GM21723 (cell line): ENCODE data around the gene MYL11.

ENCODE experiments used
- ATAC-seq: cut with Tn5 transposase; IDR thresholded peaks from one replicate; pipeline ENCODE4 v1.9.1; 2021; ENCODE audit warnings: mild to moderate bottlenecking, moderate library complexity; ENCODE audit not compliant: unreplicated experiment

MYL11 gene

GRCh38 chr16:30369938-30370455, 4.6 kb upstream of the MYL11 start:
- peak; percentile 6 for ATAC-seq

DNA sequence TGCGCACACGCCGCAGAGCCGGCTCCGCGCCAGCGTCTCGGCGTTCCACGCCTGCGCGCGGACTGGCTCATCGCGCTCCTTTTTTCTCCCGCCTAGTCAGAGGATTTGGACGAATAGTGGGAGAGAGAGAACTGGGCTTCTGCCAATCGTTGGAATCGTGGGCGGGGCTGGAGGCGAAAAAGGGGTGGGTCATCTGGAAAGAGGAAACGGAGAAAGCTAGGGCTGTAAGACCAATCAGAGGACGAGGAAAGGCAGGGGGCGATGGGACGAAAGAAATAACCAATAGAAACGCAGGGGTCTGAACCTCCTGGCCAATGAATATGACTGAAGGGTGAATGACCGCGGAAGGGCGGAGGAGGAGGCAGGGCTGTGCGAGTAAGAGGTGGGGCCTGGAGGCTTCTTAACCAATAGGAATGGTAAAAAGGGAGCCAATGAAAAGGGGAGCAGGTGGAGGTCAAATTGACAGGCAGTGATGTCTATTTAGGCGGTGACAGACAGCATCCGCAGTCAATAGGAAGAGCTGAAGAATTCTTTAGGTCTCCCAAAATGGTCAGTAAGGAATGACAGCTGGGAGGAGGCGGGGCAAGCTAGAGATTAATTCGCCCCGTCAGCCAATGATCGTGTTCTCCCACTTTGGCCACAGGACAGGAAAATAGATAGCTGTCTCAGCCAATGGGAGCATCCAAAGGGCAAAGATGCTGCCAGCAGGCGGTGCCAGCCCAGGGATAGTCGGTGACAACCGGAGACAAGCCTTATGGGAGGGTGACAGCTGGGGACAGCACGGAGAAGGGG, 4.0 kb upstream of the MYL11 start, which contains the start of gene TBC1D10B:
TSS of gene TBC1D10B (minus strand) at position 39 of the 792 bp plus-strand sequence. CDS start 311 bp downstream, outside the sequence.
- ATAC-seq: peak; percentile 82

GRCh38 chr16:30371248-30371816, 3.3 kb upstream of the MYL11 start:
- ATAC-seq: no peak

DNA sequence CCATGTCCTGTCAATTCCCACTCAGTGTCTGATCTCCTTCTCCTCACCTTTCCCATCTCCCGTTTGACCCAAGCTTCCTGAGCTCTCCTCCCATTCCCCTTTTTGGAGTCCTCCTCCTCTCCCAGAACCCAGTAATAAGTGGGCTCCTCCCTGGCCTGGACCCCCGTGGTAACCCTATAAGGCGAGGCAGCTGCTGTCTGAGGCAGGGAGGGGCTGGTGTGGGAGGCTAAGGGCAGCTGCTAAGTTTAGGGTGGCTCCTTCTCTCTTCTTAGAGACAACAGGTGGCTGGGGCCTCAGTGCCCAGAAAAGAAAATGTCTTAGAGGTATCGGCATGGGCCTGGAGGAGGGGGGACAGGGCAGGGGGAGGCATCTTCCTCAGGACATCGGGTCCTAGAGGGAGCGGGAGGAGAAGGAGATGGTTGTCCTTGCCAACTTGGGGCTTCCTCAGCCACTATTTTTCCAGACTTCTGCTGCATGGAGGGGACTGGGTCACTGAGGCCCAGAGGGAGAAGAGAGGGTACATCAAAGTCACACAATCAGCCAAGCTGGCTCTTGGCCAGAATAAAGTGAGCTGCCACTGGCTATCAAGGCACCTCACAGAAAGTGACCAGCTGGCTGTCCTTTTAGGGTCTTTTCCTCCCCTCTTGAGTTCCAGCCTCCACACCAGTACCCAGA, 2.4 kb upstream of the MYL11 start:
- ATAC-seq: no peak

GRCh38 chr16:30372725-30373124, 1.9 kb upstream of the MYL11 start:
- ATAC-seq: no peak

DNA sequence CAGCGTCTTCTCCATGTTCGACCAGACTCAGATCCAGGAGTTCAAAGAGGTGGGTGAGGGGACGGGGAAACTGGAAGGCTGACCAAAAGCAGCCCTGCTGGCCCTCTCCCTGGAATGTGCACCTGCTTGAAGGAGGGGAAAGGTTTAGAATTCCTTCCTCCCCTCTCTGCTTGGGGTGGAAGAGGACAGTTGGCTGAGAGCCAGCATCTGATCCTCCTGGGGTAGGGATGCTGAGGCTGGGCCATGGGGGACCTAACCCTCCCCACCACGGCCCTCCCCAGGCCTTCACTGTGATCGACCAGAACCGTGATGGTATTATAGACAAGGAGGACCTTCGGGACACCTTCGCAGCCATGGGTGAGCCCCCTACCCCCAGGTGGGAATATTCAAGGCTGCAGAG, 1.3 kb downstream of the MYL11 start:
- ATAC-seq: no peak

- no peak for ATAC-seq
Measured at GRCh38 chr16:30376461-30376902, 1.9 kb downstream of the MYL11 start.

DNA sequence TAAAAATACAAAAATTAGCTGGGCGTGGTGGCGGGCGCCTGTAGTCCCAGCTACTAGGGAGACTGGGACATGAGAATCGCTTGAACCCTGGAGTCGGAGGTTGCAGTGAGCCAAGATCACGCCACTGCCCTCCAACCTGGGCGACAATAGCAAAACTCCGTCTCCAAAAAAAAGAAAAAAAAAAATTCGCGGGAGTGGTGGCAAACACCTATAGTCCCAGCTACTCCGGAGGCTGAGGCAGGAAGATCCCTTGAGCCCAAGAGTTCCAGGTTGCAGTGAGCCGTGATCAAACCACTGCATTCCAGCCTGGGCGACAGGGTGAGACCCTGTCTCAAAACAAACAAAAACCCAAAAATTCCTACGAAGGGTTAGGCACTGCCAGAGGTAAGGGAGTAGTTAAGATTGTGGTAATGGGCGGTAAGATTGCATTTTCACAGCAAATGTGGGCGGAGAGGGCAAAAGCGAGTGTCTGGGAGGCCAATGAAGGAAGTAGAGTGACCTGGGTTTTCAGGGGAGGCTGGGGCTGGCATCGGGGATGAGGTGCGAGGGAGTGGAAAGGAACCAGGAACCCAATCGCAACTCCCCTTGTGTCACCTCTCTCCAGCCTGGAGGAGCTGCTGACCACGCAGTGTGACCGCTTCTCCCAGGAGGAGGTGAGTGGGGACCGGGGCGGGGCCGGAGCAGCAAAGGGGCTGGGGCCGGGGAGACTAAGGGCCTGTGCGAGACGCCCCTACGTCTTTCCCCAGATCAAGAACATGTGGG, 2.6 kb downstream of the MYL11 start:
- no peak for ATAC-seq

- ATAC-seq: no peak
Measured at GRCh38 chr16:30377812-30378235, 3.2 kb downstream of the MYL11 start.

GRCh38 chr16:30378236-30379157, 3.9 kb downstream of the MYL11 start:
- peak; percentile 80 for ATAC-seq

DNA sequence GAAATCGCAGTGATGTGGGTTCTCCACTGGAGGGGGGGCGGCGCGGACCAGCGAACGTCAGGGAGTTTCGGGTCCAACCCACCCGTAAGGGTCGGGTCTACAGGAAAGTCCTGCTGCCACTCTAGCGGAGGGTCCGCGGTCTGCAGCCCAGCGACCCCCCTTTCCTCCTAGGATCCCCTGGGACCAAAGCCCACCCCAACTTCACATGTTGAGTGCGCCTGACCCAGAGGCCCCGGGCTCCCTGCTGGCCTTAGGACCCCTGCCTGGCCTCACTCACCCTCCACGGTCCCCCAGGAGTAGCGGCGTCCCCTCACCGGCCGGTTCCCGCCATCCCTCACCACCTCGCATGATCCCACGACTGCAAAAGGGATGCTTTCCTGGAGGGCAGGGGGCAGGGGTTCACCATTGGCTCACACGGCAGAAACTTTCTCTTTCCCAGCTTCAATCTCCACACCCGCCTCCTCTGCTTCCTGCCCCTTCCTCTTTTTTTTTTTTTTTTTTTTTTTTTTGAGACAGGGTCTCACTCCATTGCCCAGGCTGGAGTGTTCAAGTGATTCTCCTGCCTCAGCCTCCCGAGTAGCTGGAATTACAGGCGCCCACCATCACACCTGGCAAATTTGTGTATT, 4.7 kb downstream of the MYL11 start:
- no peak for ATAC-seq

DNA sequence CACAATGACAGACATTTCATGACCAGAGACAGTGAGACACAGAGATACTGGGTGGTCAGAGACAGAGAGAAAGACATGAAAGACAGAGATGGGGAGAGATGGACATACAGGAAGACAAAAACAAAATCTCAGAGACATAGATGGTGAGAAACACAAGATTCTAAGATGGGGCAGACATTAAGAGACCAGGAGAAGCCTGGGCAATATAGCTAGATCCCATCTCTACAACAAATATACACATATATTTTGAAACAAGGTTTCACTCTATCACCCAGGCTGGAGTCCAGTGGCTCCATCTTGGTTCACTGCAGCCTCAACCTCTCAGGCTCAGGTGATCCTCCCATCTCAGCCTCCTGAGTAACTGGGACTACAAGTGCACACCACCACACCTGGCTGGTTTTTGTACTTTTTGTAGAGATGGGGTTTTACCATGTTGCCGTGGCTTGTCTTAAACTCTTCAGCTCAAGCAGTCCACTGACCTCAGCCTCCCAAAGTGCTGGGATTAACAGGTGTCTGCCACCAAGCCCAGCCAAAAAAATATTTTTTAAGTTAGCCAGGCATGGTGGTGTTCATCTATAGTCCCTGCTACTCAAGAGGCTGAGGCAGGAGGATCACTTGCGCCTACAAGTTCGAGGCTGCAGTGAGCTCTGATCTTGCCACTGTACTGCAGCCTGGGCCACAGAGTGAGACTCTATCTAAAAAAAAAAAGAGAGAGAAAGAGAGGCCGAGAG, 5.6 kb downstream of the MYL11 start:
- ATAC-seq: no peak

DNA sequence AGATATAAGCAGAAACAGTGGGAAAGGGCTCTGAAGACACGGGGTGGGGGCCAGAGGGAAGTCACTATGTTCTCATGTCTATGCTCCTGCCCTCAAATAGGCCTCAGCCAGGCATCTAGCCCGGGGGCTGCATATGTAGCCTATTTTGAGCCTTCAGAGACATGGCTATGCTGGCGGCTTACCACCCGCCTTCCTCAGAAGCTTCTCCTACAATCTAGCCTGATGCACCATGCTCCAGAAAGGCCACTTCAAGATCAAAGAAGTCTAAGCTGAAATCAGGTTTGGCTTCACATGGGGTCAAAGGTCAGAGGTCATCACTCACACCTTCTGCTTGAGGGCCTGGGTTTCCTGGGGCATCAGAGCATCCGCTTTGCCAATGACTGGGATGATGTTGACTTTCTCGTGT, 6.2 kb downstream of the MYL11 start:
- no peak for ATAC-seq

- no peak for ATAC-seq
Measured at GRCh38 chr16:30381291-30382041, 6.9 kb downstream of the MYL11 start.

DNA sequence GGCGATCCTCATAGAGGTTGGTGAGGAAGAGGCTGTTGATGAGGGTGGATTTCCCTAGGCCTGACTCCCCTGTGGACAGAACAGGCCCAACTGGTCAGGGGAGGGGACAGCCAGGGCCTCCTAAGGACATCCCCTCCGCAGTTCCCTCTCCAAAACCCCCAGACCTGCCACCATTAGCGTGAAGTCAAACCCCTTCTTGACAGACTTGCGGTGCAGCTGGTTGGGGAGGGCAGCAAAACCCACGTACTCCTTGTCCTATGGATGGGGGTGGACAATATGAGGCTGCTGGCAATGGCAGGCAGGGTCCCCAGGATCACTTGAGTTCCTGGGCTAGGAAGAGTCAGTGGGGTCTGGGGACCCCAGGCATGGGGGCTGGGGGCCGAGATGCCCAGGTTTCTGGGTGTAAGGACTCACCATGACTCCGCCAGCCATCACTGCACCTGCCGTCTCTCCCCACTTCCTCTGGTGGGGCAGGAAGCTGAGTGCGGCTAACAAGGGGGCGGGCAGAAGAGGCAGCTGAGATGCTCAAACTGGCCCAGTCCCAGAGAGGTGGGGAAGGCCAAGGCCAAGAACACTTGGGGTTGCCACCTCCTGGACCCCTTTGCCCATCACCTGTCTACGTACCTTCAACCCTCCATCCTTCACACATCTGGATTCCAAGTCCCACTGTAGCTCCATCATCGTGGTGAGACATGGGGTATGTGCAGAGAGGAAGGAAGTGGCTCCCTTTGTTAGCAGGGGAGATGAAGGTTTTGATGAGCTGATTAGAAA, 7.7 kb downstream of the MYL11 start, which contains the start of gene SEPTIN1:
TSS of gene SEPTIN1 (minus strand) at position 451 of the 771 bp plus-strand sequence. CDS start at position 432, 19 bp downstream.
- ATAC-seq: peak; percentile 32

- ATAC-seq: no peak
Measured at GRCh38 chr16:30383521-30383920, 8.9 kb downstream of the MYL11 start.

GRCh38 chr16:30394592-30395154, 20.1 kb downstream of the MYL11 start:
- no peak for ATAC-seq
